GM12878 (cell line): ENCODE measurements around the gene ZBTB4.

Source experiments
- E2F4 ChIP-seq: IDR thresholded peaks from 2 replicates; pipeline ENCODE4 v1.6.1; 2012; ENCODE audit warnings: low read depth, low read length, improper control_type of control experiment
- EP300 ChIP-seq, 2 experiments: fragments of 150-350 bp in 1 of 2; IDR thresholded peaks; 2 replicates each; pipeline ENCODE4 v1.6.1; 2011 to 2012; ENCODE audit warnings: low read depth in 2 of 2, low read length in 2 of 2, borderline replicate concordance in 1 of 2, improper control_type of control experiment in 1 of 2, inconsistent platforms in 1 of 2; ENCODE audit not compliant: control insufficient read depth in 1 of 2
- EZH2 ChIP-seq: IDR thresholded peaks from 2 replicates; pipeline ENCODE4 v1.6.1; 2012; ENCODE audit warnings: low read depth, mild to moderate bottlenecking, control low read depth, inconsistent platforms, low read length, borderline replicate concordance; ENCODE audit not compliant: control insufficient read depth
- PAX5 ChIP-seq: IDR thresholded peaks from 2 replicates; pipeline ENCODE4 v1.6.1; 2011; ENCODE audit warnings: low read depth, low read length, borderline replicate concordance
- TF ChIP-seq, protein P1 (sequence below), 3 experiments: IDR thresholded peaks in 2 of 3; conservative IDR thresholded peaks in 1 of 3; 2 replicates each; pipeline ENCODE4 v1.5.1; 2011; ENCODE audit warnings: low read depth in 3 of 3, low read length in 3 of 3, mild to moderate bottlenecking in 3 of 3, control low read depth in 2 of 3, moderate library complexity in 2 of 3, inconsistent platforms in 1 of 3, mixed read lengths in 1 of 3; ENCODE audit not compliant: control insufficient read depth in 2 of 3, insufficient read depth in 1 of 3; ENCODE audit errors: extremely low read depth in 1 of 3

DNA sequence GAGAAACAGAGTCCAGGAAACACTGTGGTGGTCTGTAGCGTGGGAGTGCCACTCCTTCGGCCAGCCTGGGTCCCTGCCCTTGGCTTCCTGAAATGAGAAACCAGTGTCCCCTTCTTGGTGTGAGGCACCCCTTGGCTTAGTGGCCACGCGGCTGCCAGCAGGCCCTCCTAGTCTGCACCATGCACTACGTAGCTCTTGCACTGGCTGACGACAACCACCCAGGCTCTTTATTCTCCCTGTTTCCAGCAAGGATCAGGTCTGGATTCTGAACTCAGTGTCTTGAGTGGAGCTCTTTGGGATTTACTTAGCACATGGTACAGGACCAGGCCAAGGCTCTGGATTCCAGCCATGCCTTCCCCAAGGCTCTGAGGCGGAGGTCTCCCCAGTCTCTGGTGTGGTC lies 51.9 kb downstream of the ZBTB4 start:
- TF ChIP-seq EZH2 (no peak), E2F4 (no peak), PAX5 (no peak), EP300 (IDR thresholded peaks at IDR 0.05; ENCODE audit: borderline replicate concordance in 1 of 2, control insufficient read depth in 1 of 2, low read depth in 2 of 2, low read length in 2 of 2) (no peak)
- TF ChIP-seq, protein P1, sequence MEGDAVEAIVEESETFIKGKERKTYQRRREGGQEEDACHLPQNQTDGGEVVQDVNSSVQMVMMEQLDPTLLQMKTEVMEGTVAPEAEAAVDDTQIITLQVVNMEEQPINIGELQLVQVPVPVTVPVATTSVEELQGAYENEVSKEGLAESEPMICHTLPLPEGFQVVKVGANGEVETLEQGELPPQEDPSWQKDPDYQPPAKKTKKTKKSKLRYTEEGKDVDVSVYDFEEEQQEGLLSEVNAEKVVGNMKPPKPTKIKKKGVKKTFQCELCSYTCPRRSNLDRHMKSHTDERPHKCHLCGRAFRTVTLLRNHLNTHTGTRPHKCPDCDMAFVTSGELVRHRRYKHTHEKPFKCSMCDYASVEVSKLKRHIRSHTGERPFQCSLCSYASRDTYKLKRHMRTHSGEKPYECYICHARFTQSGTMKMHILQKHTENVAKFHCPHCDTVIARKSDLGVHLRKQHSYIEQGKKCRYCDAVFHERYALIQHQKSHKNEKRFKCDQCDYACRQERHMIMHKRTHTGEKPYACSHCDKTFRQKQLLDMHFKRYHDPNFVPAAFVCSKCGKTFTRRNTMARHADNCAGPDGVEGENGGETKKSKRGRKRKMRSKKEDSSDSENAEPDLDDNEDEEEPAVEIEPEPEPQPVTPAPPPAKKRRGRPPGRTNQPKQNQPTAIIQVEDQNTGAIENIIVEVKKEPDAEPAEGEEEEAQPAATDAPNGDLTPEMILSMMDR (IDR thresholded peaks at IDR 0.05 in 2 of 3, conservative IDR thresholded peaks at IDR 0.05 in 1 of 3; ENCODE audit: control insufficient read depth in 2 of 3, extremely low read depth in 1 of 3, insufficient read depth in 1 of 3, low read depth in 3 of 3, low read length in 3 of 3), result no peak
